Gastroesophageal sphincter (tissue), 3 donors: Measurements from ENCODE around the gene PABPN1.

Experiments
- EP300 ChIP-seq: sonication (generic); formaldehyde crosslinking; IDR thresholded peaks from one replicate; pipeline ENCODE4 v1.6.1; 2017; ENCODE audit warnings: antibody characterized with exemption, mild to moderate bottlenecking
- POLR2A ChIP-seq, 2 donors: fragments of 450-650 bp; IDR thresholded peaks; one replicate each; pipeline ENCODE4 v1.6.1; 2017; ENCODE audit warnings: antibody characterized with exemption in 2 of 2, mild to moderate bottlenecking in 2 of 2, moderate library complexity in 1 of 2
- POLR2AphosphoS5 ChIP-seq: sonication (generic); formaldehyde crosslinking; IDR thresholded peaks from one replicate; pipeline ENCODE4 v1.6.1; 2017; ENCODE audit warnings: antibody characterized with exemption
- TF ChIP-seq, protein P1 (sequence below), 4 experiments: fragments of 200-600 bp in 2 of 4; fragments of 450-650 bp in 2 of 4; sonication (generic) in 1 of 4; IDR thresholded peaks; one replicate each; pipeline ENCODE4 v1.5.1; 2017 to 2019; ENCODE audit warnings: antibody characterized with exemption in 4 of 4, mild to moderate bottlenecking in 2 of 4, moderate library complexity in 2 of 4

GRCh38 chr14:23360496-23360895 is 39.2 kb downstream of the PABPN1 start:
- no peak for TF ChIP-seq POLR2AphosphoS5
- no peak for TF ChIP-seq POLR2A (IDR thresholded peaks at IDR 0.05)
- no peak for TF ChIP-seq EP300
- TF ChIP-seq, protein P1, sequence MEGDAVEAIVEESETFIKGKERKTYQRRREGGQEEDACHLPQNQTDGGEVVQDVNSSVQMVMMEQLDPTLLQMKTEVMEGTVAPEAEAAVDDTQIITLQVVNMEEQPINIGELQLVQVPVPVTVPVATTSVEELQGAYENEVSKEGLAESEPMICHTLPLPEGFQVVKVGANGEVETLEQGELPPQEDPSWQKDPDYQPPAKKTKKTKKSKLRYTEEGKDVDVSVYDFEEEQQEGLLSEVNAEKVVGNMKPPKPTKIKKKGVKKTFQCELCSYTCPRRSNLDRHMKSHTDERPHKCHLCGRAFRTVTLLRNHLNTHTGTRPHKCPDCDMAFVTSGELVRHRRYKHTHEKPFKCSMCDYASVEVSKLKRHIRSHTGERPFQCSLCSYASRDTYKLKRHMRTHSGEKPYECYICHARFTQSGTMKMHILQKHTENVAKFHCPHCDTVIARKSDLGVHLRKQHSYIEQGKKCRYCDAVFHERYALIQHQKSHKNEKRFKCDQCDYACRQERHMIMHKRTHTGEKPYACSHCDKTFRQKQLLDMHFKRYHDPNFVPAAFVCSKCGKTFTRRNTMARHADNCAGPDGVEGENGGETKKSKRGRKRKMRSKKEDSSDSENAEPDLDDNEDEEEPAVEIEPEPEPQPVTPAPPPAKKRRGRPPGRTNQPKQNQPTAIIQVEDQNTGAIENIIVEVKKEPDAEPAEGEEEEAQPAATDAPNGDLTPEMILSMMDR (IDR thresholded peaks at IDR 0.05): no peak
